Neural cell (in vitro differentiated cells): ENCODE measurements around the gene ATRAID. TPM values are rescaled to one million over a fixed set of nuclear protein-coding genes. Genes with fewer than 3 reads are reported as not detected.

Experiments used
- H2AFZ ChIP-seq: fragments of 200-600, 300-800 bp; sonication (generic), shearing (Covaris generic); 2 replicates; pipeline ENCODE4 v1.6.0; 2014; ENCODE audit warnings: low read depth, mild to moderate bottlenecking, antibody characterized with exemption, low read length, moderate library complexity
- H3F3A ChIP-seq: fragments of 200-600 bp; shearing (Covaris generic); 2 replicates; pipeline ENCODE4 v1.6.1; 2016; ENCODE audit warnings: mild to moderate bottlenecking, moderate library complexity, mixed read lengths, antibody characterized with exemption, low read length; ENCODE audit not compliant: insufficient read depth, poor library complexity, severe bottlenecking
- H3K27ac ChIP-seq: fragments of 200-600, 300-800 bp; sonication (generic), shearing (Covaris generic); 2 replicates; pipeline ENCODE4 v1.5.1; 2014; ENCODE audit warnings: mild to moderate bottlenecking, low read length, moderate library complexity
- H3K27me3 ChIP-seq: fragments of 300-800, 200-600 bp; sonication (generic), shearing (Covaris generic); 2 replicates; pipeline ENCODE4 v1.6.0; 2014; ENCODE audit warnings: mild to moderate bottlenecking, low read depth, low read length, moderate library complexity; ENCODE audit not compliant: insufficient read depth
- H3K36me3 ChIP-seq: fragments of 300-800, 200-600 bp; sonication (generic), shearing (Covaris generic); 2 replicates; pipeline ENCODE4 v1.5.1; 2014; ENCODE audit warnings: mild to moderate bottlenecking, antibody characterized with exemption, low read length, moderate library complexity; ENCODE audit not compliant: insufficient read depth
- H3K4me2 ChIP-seq: fragments of 300-800, 200-600 bp; sonication (generic), shearing (Covaris generic); 2 replicates; pipeline ENCODE4 v1.6.0; 2014; ENCODE audit warnings: mild to moderate bottlenecking, low read length
- H3K4me3 ChIP-seq: fragments of 300-800, 200-600 bp; sonication (generic), shearing (Covaris generic); 2 replicates; pipeline ENCODE4 v1.5.1; 2014; ENCODE audit warnings: mild to moderate bottlenecking, low read length, moderate library complexity
- H3K79me2 ChIP-seq: fragments of 200-600 bp; shearing (Covaris generic); replicated peaks from 2 replicates; pipeline ENCODE4 v1.6.0; 2014; ENCODE audit warnings: mild to moderate bottlenecking, low read length, moderate library complexity; ENCODE audit not compliant: insufficient read depth
- H3K9ac ChIP-seq: fragments of 300-800, 200-600 bp; sonication (generic), shearing (Covaris generic); 2 replicates; pipeline ENCODE4 v1.6.1; 2016; ENCODE audit warnings: mild to moderate bottlenecking, low read length, mixed read lengths
- H3K9me2 ChIP-seq: fragments of 200-600 bp; shearing (Covaris generic); 2 replicates; pipeline ENCODE4 v1.6.1; 2016; ENCODE audit warnings: mild to moderate bottlenecking, low read length, mixed read lengths; ENCODE audit not compliant: insufficient read depth
- H3K9me3 ChIP-seq: fragments of 200-600, 300-800 bp; sonication (generic), shearing (Covaris generic); 2 replicates; pipeline ENCODE4 v1.6.1; 2016; ENCODE audit warnings: mild to moderate bottlenecking, mixed run types, low read length, moderate library complexity, mixed read lengths
- H4K20me1 ChIP-seq: fragments of 200-600 bp; shearing (Covaris generic); 2 replicates; pipeline ENCODE4 v1.6.1; 2016; ENCODE audit warnings: mild to moderate bottlenecking, mixed run types; ENCODE audit not compliant: insufficient read depth
- CTCF ChIP-seq: fragments of 450-650 bp; IDR thresholded peaks from 2 replicates; pipeline ENCODE4 v1.5.1; 2014; ENCODE audit warnings: antibody characterized with exemption, mild to moderate bottlenecking, moderate library complexity; ENCODE audit not compliant: poor library complexity, severe bottlenecking
- EP300 ChIP-seq: fragments of 450-650 bp; conservative IDR thresholded peaks from 2 replicates; pipeline ENCODE4 v1.6.1; 2014; ENCODE audit warnings: antibody characterized with exemption, mild to moderate bottlenecking, moderate library complexity; ENCODE audit not compliant: poor library complexity, severe bottlenecking
- EZH2 ChIP-seq: fragments of 200-600, 300-800 bp; shearing (Covaris generic), sonication (generic); IDR thresholded peaks from 2 replicates; pipeline ENCODE4 v1.6.1; 2014; ENCODE audit warnings: antibody characterized with exemption, low read length, borderline replicate concordance, mild to moderate bottlenecking; ENCODE audit not compliant: insufficient read depth, poor library complexity, severe bottlenecking
- MXI1 ChIP-seq: fragments of 450-650 bp; conservative IDR thresholded peaks from 2 replicates; pipeline ENCODE4 v1.6.1; 2014; ENCODE audit warnings: antibody characterized with exemption, mild to moderate bottlenecking; ENCODE audit not compliant: poor library complexity, severe bottlenecking
- POLR2AphosphoS5 ChIP-seq: IDR thresholded peaks from 2 replicates; pipeline ENCODE4 v1.6.1; 2012
- RAD21 ChIP-seq: fragments of 450-650 bp; conservative IDR thresholded peaks from 2 replicates; pipeline ENCODE4 v1.6.1; 2014; ENCODE audit warnings: antibody characterized with exemption, mild to moderate bottlenecking, moderate library complexity
- REST ChIP-seq: IDR thresholded peaks from 2 replicates; pipeline ENCODE4 v1.6.1; 2012; ENCODE audit warnings: borderline replicate concordance
- SMC3 ChIP-seq: fragments of 450-650 bp; conservative IDR thresholded peaks from 2 replicates; pipeline ENCODE4 v1.6.1; 2014; ENCODE audit warnings: antibody characterized with exemption, mild to moderate bottlenecking, moderate library complexity; ENCODE audit not compliant: poor library complexity
- TAF1 ChIP-seq: IDR thresholded peaks from 2 replicates; pipeline ENCODE4 v1.6.1; 2012; ENCODE audit warnings: low read depth
- polyA plus RNA-seq: library from polyadenylated mRNA; depleted of rRNA; stranded (reverse); fragments of >200 nt; gene quantifications from 2 replicates; pipeline ENCODE4 v1.2.3, GENCODE V29; 2014

The ATRAID gene
- polyA plus RNA-seq, 1 donor from 2014 or later = 94.3 TPM

DNA sequence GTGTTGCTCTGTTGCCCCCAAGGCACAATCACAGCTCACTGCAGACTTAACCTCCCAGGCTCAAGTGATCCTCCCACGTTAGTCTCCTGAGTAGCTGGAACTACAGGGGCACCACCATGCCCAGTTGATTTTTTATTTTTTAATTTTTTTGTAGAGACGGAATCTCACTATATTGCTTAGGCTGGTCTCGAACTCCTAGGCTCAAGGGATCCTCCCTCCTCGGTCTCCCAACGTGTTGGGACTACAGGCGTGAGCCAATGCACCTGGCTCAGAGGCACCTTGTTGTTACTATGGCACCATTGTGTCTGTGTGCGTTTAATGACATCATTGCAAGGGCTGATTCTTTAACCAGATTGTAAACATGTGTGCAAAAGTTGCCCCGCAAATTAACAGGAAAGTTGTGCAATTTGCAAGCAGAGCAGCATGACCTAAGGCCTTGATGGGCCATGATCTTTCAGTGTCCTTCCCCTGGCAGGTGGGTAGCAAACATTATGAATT, 40.4 kb upstream of the ATRAID start:
- Histone ChIP-seq H2AFZ (no peak overlapping the region), H3K4me2 (no peak overlapping the region), H3K27me3 (no peaks in the 10 kb centered on the region), H3K9me2 (no peaks in the 10 kb centered on the region), H3K36me3 (no peaks in the 10 kb centered on the region), H3K9me3 (no peaks in the 10 kb centered on the region), H4K20me1 (no peaks in the 10 kb centered on the region), H3K9ac (no peak overlapping the region), H3F3A (no peaks in the 10 kb centered on the region), H3K4me3 (no peak overlapping the region), H3K27ac (no peak overlapping the region), H3K79me2 (no peaks in the 10 kb centered on the region)
- TF ChIP-seq POLR2AphosphoS5 (no peak), EP300 (no peak), CTCF (no peak), SMC3 (no peak), REST (no peak), MXI1 (no peak), TAF1 (no peak), EZH2 (no peak), RAD21 (no peak)

GRCh38 chr2:27174638-27175037, 37.2 kb upstream of the ATRAID start:
- TF ChIP-seq RAD21 = no peak
- TF ChIP-seq SMC3 = no peak
- no peak for TF ChIP-seq REST
- no peak for TF ChIP-seq POLR2AphosphoS5
- TF ChIP-seq TAF1 = no peak
- TF ChIP-seq CTCF = no peak
- TF ChIP-seq EP300 = no peak
- TF ChIP-seq MXI1 = no peak
- TF ChIP-seq EZH2 = no peak
- no peak overlapping the region for H2AFZ ChIP-seq
- H3K4me2 ChIP-seq = no peak overlapping the region

More at GRCh38 chr2:27174638-27175037, 37.2 kb upstream of the ATRAID start:
- Histone ChIP-seq H3K27ac (no peak overlapping the region), H4K20me1 (no peaks in the 10 kb centered on the region), H3K27me3 (no peaks in the 10 kb centered on the region), H3K4me3 (no peak overlapping the region), H3F3A (no peaks in the 10 kb centered on the region), H3K79me2 (no peaks in the 10 kb centered on the region), H3K9ac (no peak overlapping the region), H3K9me2 (no peaks in the 10 kb centered on the region), H3K9me3 (no peaks in the 10 kb centered on the region), H3K36me3 (no peaks in the 10 kb centered on the region)
